NCI-H1930 (cell line): ENCODE results near the gene PSMB3.

Source experiments
- DNase-seq, 2 experiments: peaks; one replicate each; lab custom pipeline; 2025; lab: John Stamatoyannopoulos, UW

Gene PSMB3

DNA sequence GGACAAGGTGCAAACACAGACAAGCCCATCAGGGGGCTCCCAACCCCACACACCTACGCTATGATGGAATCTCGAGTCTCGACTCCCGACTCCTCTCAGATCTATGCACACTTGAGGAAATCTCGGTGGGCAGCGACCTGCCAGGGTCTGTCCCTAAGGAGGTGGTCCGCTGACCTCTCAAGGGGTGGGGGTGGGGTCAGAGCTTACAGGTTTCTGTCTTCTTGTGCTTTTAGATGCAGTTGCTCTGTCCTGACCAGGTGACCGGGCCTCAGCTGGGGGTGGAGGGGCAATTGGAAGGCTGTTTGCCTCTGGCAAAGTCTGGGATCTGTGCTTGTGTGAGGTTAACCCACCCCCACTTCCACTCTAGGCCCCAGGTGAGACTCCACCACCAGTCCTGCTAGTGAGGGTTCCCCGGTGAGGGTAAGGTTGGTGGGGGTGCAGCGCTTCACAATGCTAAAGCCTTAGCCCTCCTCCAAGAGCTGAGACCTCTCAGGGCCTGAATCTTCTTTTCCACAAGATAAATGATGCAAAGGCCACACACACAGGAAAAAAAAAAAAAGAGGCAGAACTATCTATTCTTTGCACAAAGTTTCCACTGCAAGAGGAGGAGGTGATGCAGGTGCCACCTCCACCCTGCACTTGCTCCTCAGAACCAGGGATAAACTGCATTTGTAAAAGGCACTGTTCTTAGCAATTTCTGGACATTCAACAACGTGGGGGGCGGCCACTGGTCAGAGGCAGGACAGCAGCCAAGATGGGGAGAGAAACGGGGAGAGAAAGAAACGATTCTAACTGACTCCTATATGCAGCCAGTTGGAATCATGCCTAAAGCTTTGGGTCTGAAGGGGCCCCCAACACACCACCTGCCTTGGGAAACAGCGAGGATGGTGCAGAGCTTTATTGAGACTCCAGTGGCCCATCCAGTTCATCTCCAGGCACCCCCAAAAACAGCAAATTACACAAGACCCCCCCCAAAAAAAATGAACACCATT is 18.3 kb upstream of the PSMB3 start:
- DNase-seq, result no peak

DNA sequence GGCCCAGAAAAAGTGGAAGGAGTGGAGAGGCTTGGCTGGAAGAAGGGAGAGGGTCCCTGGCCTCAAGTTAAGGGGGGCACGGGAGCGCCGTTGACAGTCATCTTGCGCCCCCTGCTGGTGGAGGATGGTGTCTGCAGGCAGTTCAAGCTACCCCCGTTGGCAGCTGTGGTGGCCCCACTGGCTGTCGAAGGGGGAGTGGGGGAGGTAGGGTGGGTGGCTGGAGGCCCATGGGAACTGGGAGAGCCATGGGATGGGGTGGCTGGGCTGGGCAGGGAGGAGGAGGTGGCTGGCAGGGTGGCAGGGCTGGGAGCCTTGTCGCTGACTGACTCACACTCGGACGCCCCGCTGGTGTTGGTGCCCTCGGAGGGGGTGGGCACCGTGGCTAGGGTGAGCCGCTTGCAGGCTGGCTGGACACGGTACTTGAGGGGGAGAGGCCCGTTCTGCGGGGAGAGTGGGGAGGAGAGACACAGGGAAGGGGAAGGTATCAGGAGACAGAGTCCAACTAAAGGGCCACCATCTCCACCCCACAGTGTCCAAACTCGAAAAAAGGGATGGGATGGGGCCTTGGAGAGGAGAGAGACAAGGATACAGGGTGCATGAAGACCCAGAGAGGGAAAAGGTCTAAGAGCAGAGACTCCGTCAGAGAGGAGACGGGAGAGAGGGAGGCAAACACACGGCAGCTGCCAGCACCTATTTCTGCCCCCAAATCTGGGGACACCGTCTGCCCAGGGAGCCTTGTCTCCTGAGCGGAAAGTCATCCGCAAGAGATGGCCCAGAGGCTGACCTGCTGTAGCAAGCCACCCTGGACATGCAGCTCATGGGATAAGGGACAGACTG is 17.2 kb upstream of the PSMB3 start:
- peak; percentile 41 to 61 for DNase-seq

DNA sequence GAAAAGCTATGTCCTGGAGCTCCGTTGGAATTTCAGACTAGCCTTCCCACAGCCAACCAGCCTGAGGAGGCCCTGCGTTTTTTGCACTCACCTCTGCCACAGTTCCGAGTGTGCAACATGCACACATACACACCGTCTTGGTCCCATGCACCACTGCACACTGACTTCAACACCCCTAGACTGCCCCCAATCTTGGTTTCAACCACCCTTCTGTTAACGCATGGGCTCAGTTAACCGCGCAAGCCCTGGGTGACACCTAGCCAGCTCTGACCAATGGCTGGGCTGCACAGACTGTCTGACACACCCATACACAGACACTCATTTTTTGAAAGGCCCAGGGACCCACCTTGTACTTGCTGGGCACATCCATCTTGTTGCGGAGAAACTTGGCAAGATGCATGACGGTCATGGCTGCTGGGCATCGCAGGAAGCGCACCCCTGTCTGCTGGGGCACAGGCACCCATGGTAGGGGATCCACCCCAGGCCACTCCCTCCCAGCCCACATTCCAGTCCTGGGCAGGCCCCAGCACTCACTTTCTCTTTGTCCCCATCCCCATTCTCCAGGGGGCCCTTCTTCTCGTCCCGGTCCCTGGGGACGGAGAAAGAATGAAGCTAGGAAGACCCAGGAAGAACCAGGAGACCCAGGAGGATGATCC is 14.4 kb upstream of the PSMB3 start:
- no peak for DNase-seq

DNA sequence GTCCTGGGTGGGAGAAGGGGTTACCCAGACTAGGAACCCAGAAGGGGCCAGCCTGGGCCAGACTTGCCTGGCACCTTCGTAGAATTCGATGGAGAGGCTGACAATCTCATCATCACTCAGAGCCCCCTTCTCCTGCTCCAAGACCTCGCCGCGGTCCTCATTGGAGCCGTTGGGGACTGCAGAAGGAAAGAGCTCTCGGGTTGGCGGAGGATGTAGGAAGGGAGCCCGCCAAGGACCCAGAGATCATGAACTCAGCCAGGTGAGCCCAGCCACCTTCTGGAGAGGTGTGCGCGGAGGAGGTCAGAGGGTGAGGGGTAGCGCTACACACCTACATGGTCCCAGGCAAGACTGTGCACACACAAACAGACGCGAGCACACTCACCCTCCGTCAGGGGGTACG is 13.9 kb upstream of the PSMB3 start:
- no peak for DNase-seq

DNA sequence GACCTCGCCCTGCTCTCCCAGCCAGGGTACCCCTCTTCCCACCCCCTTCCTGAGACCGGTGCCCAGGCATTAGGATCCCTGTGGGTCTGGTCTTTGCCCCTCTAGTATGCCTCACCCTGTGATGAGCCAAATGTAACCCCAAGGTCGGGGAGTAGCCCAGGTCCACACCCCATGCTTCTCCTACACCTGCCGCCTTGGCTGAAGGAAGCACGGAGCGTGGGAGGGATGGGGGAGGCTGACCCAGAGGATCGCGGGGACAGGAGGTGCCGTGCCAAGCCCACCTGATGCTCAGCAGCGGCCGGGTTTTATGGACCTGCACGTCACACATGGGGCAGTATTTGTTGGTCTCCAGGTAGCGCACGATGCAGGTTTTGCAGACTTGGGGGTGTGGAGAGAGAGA is 13.2 kb upstream of the PSMB3 start:
- no peak for DNase-seq

DNA sequence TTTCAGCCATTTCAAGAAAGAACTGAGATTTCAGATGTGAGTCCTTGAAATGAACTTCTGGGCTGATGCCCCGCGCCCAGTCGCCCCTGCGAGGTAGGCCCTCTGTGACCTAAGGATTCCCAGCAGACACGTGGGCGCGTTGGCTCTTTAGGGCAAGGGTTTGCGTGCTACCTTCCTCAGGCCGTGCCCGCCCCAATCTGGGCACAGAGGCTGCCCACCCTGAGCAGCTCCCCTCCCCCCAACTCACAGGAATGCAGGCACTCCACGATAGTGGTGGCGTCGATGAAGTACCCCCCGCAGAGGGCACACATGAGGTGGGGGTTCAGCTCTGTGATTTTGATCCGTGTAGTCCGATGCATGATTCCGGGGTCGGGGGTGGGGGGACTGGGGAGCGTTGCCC is 12.5 kb upstream of the PSMB3 start:
- DNase-seq, result no peak

DNA sequence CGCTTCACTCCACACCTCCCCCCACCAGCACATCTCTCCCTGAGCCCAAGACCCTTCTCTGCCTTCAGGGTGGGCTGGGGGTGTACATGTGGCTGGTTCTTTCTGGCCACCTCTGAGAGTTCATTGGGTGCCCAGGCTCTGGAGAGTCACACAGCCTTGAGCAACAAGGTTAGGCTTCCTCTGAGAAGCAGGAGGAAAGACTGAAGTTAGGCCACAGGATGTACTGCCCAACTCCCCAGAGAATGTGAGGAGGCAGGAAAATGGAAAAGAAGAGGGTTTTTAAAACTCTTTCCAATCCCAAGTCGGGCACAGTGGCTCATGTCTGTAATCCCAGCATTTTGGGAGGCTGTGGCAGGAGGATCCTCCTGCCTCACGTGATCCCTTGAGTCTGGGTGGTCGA is 11.7 kb upstream of the PSMB3 start:
- no peak for DNase-seq

DNA sequence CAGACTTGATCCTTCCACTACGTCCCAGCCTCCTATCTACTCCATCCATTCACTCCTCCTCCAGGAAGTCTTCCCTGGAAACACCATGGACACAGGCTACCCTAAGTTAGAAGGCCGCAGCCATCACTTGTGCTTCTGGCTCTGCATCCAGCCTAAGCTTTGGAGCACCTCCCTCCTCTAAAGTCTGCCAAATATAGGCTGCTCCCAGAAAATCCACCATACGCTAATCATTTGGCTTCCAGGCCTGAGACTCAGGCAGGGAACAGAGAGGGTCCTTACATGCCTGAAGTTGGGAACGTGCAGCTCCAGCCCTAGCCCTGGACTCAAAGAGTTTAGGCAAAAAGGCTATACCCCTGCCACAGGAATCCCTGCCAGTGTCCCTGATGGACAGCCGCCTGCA is 11.1 kb upstream of the PSMB3 start:
- no peak for DNase-seq

DNA sequence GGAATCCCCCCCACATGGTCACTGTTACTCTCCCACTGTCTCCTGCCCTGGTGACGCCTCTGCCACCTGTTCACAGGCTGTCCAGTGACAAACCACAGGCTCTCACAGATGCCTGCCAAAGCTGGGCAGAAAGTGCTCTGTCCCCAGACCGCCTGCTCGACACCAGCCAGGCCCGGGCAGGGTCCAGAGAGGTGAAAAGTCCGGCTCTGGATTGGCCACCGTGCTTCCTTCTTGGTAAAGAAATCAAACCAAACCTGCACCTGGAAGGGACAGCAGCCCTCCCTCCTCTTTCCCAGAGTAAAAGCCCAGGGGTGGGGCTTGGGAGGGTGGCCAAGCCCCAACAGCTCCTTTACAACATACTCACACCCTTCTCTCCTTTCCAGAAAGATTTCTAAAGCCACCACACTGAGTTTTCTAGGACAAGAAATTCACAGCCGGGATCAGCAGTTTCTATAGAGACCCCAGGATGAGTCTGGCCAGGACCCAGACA is 10.6 kb upstream of the PSMB3 start:
- no peak for DNase-seq

DNA sequence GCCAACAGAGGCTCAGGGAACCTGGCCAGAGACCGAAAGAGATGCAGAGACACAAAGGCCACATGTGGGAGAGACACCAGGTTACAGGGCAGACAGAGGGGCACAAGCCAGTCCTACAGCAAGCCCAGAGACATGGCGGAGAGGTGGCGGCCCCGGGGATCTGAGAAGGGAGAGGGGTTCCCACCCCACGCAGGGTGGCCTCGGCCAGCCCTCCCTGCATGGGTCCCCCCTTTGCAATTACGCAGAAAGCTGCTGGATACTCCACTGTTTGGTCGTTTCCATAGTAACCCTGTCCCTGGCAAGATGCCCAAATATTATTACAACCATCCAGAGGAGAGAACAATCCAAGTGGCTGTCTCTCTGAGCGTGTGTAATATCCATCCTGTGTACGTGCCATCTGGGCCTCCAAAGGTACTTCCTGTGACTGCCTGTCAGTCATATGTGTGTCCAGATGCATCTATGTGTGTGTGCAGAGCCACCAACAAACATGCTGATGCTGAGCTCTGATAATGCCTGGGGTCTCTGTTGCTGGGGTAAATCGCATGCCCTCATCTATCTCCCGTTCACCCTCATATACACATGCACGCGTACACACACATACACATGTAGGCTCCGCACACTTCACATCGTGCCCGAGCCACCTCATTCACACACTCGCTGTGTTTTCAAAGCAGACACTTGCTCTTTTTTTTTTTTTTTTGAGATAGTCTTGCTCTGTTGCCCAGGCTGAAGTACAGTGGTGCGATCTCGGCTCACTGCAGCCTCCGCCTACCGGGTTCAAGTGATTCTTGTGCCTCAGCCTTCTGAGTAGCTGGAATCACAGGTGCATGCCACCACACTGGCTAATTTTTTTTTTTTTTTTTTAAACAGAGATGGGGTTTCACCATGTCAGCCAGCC is 9.9 kb upstream of the PSMB3 start:
- no peak for DNase-seq

DNA sequence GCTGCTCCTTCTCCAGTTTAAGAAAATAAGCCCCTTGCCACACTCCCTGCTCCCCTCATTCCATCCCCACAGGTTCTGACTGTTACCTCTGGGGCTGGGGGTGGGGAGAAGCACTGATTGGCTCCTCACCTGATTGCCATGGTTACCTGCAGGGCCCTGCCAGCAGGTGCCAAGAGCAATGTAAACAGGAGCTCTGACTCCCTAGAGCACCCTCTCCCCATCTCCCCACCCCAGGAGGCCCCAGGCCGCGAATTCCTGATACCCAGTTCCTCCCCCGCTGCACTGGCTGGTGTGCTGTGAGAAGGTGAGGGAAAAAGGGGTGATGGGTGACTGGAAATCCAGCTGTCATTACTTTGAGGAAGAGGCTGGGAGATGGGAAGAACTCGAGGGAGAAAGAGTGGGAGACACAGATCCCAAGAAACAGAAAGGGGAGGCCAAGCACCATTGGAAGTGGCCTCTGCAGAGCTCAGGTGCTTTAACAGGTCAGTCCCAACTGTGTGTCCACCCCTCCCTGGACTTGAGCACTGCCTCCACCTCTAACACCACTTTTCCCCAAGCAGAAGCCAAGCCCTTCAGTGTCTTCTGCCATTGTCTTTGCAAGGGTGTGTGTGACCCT is 8.9 kb upstream of the PSMB3 start:
- no peak for DNase-seq

DNA sequence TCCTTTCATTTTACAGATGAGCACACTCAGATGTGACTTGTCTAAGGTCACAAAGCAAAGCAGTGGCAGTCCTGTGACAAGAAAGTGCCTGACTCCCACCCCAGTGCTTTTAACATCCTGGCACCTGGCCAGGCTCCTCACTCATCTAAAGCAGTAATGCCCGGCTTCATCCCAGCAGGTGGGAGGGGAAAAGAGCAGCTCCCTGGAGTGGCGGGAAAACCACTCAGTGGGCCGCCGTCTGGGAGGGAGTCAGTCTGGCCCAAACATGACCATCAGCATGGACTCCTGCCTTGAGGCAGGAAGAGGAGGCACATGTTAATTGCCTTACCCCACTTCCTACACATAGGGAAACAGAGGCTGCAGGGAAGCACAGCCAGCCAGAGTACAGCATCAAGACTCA is 7.0 kb upstream of the PSMB3 start:
- DNase-seq, result no peak

DNA sequence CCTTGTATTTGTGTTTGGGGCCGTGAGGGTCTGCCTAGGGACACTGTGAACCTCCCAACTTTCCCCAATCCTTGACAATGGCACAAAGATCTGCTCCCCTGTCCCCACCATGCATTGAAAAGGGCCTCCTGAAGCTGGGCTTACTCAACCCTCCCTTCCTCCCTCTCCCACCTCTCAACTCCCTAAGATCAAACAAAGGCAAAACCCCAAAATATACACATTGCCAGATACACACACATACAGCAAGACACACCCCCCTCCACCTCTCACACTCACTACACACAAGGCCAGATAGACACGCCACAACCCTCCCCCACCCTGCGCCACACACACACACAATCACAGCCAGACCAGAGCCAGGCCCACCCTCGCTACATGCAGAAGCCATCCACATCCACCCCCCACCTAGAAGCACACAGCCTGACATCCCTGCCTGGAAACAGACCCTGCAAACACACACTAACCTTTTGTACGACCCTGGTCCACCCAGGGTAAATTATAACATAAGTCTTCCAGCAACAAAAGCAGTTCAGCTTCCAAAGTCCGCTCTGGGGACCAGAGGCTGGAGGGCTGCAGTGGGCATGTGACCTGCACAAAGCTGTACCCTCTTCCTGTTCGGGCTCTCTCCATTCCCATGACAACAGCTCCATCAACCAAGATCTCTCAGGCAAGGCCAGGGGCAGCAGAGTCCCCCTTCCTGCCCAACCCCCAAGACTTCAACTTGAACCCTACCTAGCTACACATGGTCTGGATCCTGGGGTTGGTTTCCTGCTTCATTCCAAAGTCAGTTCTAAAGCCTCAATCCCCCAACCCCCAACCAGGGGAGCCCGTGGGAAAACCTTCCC is 6.3 kb upstream of the PSMB3 start:
- no peak for DNase-seq

DNA sequence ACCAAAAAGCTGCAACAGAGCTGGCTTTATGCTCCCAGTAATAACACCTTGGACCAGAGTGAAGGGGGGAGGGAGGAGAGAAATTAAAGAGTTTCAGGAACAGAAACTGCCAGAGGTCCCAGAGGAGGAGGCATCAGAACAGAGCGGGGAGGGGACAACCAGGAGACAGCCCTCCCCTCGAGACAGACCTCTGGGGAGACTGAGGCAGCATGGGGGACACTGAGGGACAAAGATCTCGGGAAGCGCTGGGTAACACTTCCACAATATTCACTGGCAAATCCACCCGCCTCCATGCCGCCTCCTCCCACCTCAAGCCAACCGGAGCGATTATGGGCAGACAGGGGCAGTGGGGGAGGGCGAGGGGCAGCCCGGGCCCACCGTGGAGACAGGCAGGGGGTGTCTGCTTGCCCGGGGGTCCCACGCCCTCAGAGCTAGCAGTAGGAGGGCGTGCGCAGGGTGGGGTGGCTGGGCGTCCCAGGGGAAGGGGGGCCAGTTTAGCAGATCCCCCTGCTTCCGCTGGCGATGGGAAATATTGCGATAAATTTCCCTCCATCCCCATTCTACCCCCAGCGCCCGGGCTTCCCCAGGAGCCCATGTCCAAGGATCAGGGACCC is 5.6 kb upstream of the PSMB3 start:
- no peak for DNase-seq

DNA sequence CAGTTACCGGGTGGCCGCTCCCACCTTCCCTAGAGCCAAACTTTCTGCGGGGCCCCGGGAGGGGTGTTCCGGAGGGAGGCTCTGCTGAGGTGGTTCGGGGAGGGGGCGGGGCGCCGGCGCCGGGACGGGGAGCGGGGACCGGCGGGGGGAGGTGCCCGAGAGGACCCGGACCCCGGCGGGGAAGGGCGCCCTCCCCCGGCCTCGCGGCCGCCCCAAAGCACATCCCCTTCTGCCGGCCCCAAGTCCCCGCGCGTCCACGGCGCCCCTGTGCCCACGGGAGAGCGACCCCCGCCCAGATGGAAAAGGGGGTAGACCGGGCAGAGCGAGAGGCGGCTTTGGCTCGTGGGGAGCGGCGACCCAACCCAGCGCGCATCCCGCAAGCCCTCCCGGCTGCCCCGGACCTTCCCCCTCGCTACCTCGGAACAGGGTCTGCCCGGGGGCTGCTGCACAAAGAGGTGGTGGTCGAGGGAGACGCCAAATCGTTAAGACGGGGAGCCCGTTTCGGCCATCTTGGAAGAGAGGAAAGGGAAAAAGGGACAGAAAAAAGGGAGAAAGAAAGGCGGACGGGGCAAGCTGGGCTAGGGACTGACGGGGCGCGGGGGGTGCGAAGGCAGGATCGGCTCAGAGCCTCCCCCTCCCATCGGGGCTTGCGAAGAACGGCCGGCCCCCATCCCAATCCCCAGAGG is 4.9 kb upstream of the PSMB3 start:
- DNase-seq, result peak in 1 of 2 experiments; percentile 33

DNA sequence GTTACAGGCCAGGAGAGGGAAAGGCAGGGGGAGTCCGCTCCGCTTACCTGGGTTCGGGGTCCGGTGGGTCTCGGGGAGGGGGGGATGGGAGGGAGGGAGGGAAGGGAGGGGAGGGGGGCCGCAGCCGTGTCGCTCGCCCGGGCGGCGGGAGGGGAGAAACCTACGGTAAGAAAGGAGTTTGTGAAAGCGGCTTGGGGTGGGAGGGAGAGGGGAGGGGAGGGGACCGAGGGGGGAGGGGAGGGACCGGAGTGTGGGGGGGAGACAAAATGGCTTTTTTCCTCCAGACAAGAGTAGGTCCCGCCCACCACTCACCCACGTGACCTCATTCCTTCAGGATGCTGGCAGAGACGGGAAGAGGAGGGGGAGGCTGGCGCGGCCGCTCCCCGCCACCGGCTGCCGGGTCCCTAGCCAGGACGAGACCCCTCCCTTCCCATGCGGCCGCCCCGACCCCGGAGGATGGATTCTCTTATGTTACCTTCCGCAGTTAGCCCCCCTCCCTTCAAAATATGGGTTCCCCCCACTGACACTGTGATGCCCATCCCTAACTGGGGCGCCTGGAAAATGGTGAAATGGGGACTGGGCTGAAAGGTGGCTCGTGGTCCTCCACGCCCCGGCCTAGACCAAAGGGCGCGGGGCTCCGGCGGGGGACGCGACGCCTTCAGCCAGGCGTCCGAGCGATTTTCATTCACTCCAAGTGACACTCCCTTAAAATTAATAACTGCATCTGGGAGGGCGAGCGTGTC is 4.2 kb upstream of the PSMB3 start, which contains the start of gene PCGF2:
Gene PCGF2, minus strand, starts transcription at position 188 of the 743 bp plus-strand sequence. CDS start 7,934 bp downstream, outside the sequence.
- peak; percentile 81 to 86 for DNase-seq

DNA sequence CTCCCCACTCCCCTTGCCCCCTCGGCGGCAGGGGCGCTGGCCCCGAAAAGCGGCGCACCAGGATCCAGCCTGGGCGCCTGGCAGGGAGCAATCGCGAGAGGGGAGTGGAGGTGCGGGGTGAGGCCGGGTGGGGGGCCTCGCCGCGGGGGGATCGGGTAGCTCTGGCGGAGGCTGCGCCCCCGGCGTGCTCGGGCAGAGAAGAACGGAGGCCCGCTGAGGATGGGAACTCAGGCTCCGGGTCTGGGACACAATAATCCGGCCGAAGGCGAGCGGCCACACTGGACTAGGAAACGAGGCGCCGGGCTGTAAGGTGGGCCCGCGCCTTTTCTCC is 3.7 kb upstream of the PSMB3 start:
- DNase-seq, result no peak
